Measurements from ENCODE around the gene SRSF12. TPM values are rescaled to one million over a fixed set of nuclear protein-coding genes. Genes with fewer than 3 reads are reported as not detected.
A peak's percentile ranks its signal among the peaks of the same experiment; 100 is the strongest.

The SRSF12 gene
- total RNA-seq, result under 1 TPM; 0.10 to 0.12 TPM

- intact Hi-C loops (cut with micrococcal nuclease), result loop anchor here (2.0 kb wide), 2 partner anchors 19 to 37 kb away; partner anchors contain the start of gene PNRC1
- no peaks in the 10 kb centered on the region for H3K36me3 Mint-ChIP-seq
- ChIA-PET POLR2A (interaction anchor here (0.7 to 1.2 kb wide), 2 partner anchors 32 to 38 kb away, joined by 3 read pairs; no protein-coding TSS in a partner anchor), CTCF (interaction anchor here (0.9 to 1.9 kb wide), 4 partner anchors 39 to 135 kb away, joined by 3 to 5 read pairs (median 4); no protein-coding TSS in a partner anchor)
- peaks cover 10% of the 10 kb centered on the region for H3K27me3 Mint-ChIP-seq
- peak; percentile 33 for DNase-seq
- H3K9me3 Mint-ChIP-seq, result no peaks in the 10 kb centered on the region
- no peak within 1 kb of the TSS for H3K27ac Mint-ChIP-seq
- peak within 1 kb of the TSS; percentile 72 for H3K4me3 Mint-ChIP-seq
- peaks cover 6% of the 10 kb centered on the region for H3K4me1 Mint-ChIP-seq (ENCODE audit: low read depth)
Observed at GRCh38 chr6:89117211-89118108, at the start of gene SRSF12. Gene SRSF12 (minus strand): TSS chr6:89118071. CDS start chr6:89117887, 184 bp downstream.

GRCh38 chr6:89162047-89162371, 44.1 kb upstream of the SRSF12 start:
- no peak for DNase-seq
- no peaks in the 10 kb centered on the region for H3K9me3 Mint-ChIP-seq
- ChIA-PET CTCF (no interaction called here), POLR2A (interaction anchor here (0.7 kb wide), 1 partner anchor 488 kb away, joined by 3 read pairs; no protein-coding TSS in a partner anchor)
- H3K4me3 Mint-ChIP-seq, result no peak overlapping the region
- intact Hi-C loops (cut with micrococcal nuclease), result no loop called here
- peaks cover 2% of the 10 kb centered on the region for H3K4me1 Mint-ChIP-seq (ENCODE audit: low read depth)
- H3K27ac Mint-ChIP-seq, result no peak overlapping the region
- H3K27me3 Mint-ChIP-seq, result no peaks in the 10 kb centered on the region
- peaks cover 16% of the 10 kb centered on the region for H3K36me3 Mint-ChIP-seq

- Mint-ChIP-seq H3K36me3 (peaks cover 16% of the 10 kb centered on the region), H3K4me1 (ENCODE audit: low read depth) (peaks cover 2% of the 10 kb centered on the region), H3K27ac (no peak overlapping the region), H3K27me3 (no peaks in the 10 kb centered on the region), H3K4me3 (no peak overlapping the region), H3K9me3 (no peaks in the 10 kb centered on the region)
- no peak for DNase-seq
- POLR2A ChIA-PET, result no interaction called here
- CTCF ChIA-PET, result no interaction called here
- intact Hi-C loops (cut with micrococcal nuclease), result no loop called here
Observed at GRCh38 chr6:89161326-89162046, 43.6 kb upstream of the SRSF12 start.

GRCh38 chr6:89160331-89161092, 42.6 kb upstream of the SRSF12 start:
- no peak overlapping the region for H3K4me3 Mint-ChIP-seq
- H3K36me3 Mint-ChIP-seq, result peaks cover 16% of the 10 kb centered on the region
- H3K4me1 Mint-ChIP-seq (ENCODE audit: low read depth), result peaks cover 2% of the 10 kb centered on the region
- no peak overlapping the region for H3K27ac Mint-ChIP-seq
- intact Hi-C loops (cut with micrococcal nuclease), result no loop called here
- H3K27me3 Mint-ChIP-seq, result no peaks in the 10 kb centered on the region
- H3K9me3 Mint-ChIP-seq, result no peaks in the 10 kb centered on the region
- DNase-seq, result no peak
- CTCF ChIA-PET, result interaction anchor here (0.7 kb wide), 1 partner anchor 62 kb away, joined by 3 read pairs; no protein-coding TSS in a partner anchor
- POLR2A ChIA-PET, result no interaction called here

GRCh38 chr6:89154131-89154530, 36.3 kb upstream of the SRSF12 start:
- ChIA-PET CTCF (interaction anchor here (0.7 kb wide), 1 partner anchor 9 kb away, joined by 3 read pairs; no protein-coding TSS in a partner anchor), POLR2A (no interaction called here)
- no peak overlapping the region for H3K4me3 Mint-ChIP-seq
- H3K27ac Mint-ChIP-seq, result no peak overlapping the region
- no peaks in the 10 kb centered on the region for H3K27me3 Mint-ChIP-seq
- no peak for DNase-seq
- H3K4me1 Mint-ChIP-seq (ENCODE audit: low read depth), result peaks cover 2% of the 10 kb centered on the region
- intact Hi-C loops (cut with micrococcal nuclease), result no loop called here
- H3K9me3 Mint-ChIP-seq, result no peaks in the 10 kb centered on the region
- peaks cover 9% of the 10 kb centered on the region for H3K36me3 Mint-ChIP-seq

GRCh38 chr6:89148016-89148750, 30.3 kb upstream of the SRSF12 start:
- intact Hi-C loops (cut with micrococcal nuclease), result no loop called here
- Mint-ChIP-seq H3K4me3 (peak overlapping the region; percentile 20), H3K27me3 (no peaks in the 10 kb centered on the region), H3K27ac (no peak overlapping the region), H3K9me3 (no peaks in the 10 kb centered on the region), H3K36me3 (peaks cover 14% of the 10 kb centered on the region), H3K4me1 (ENCODE audit: low read depth) (peaks cover 37% of the 10 kb centered on the region)
- CTCF ChIA-PET, result interaction anchor here (0.7 kb wide), 1 partner anchor 42 kb away, joined by 3 read pairs; no protein-coding TSS in a partner anchor
- peak; percentile 54 for DNase-seq
- POLR2A ChIA-PET, result interaction anchor here (6.0 kb wide), 1 partner anchor 67 kb away, joined by 81 read pairs; the partner anchor contains the start of gene PNRC1

GRCh38 chr6:89146718-89147700, 29.1 kb upstream of the SRSF12 start:
- H3K9me3 Mint-ChIP-seq, result no peaks in the 10 kb centered on the region

GRCh38 chr6:89145956-89146717, 28.3 kb upstream of the SRSF12 start, which contains the start of gene PM20D2:
Gene PM20D2 (plus strand): TSS chr6:89146055. CDS start chr6:89146145, 90 bp downstream.
- CTCF ChIA-PET, result interaction anchor here (0.5 to 3.8 kb wide), 8 partner anchors 47 to 688 kb away, joined by 4 to 25 read pairs (median 7); partner anchors contain the start of genes PNRC1 and RNGTT
- Mint-ChIP-seq H3K27ac (peak within 1 kb of the TSS; percentile 95), H3K9me3 (no peaks in the 10 kb centered on the region), H3K4me3 (peak within 1 kb of the TSS; percentile 85), H3K36me3 (peaks cover 14% of the 10 kb centered on the region), H3K27me3 (no peaks in the 10 kb centered on the region), H3K4me1 (ENCODE audit: low read depth) (peaks cover 37% of the 10 kb centered on the region)
- POLR2A ChIA-PET, result interaction anchor here (0.6 to 6.0 kb wide), 6 partner anchors 61 to 742 kb away, joined by 3 to 81 read pairs (median 5); partner anchors contain the start of genes PNRC1, RNGTT and UBE2J1
- intact Hi-C loops (cut with micrococcal nuclease), result loop anchor here (1.0 to 2.0 kb wide), 5 partner anchors 48 to 205 kb away; partner anchors contain the start of gene PNRC1
- DNase-seq, result peak; percentile 71

More at GRCh38 chr6:89146718-89147700, 29.1 kb upstream of the SRSF12 start:
- Mint-ChIP-seq H3K27me3 (no peaks in the 10 kb centered on the region), H3K4me3 (peak overlapping the region; percentile 60), H3K4me1 (ENCODE audit: low read depth) (peaks cover 37% of the 10 kb centered on the region), H3K36me3 (peaks cover 14% of the 10 kb centered on the region), H3K27ac (peak overlapping the region; percentile 69)
- ChIA-PET POLR2A (interaction anchor here (1.0 to 6.0 kb wide), 4 partner anchors 10 to 206 kb away, joined by 3 to 81 read pairs (median 4); partner anchors contain the start of genes PNRC1 and UBE2J1), CTCF (interaction anchor here (0.5 to 3.8 kb wide), 5 partner anchors 40 to 687 kb away, joined by 3 to 25 read pairs (median 9); partner anchors contain the start of gene PNRC1)
- intact Hi-C loops (cut with micrococcal nuclease), result loop anchor here (2.0 kb wide), 1 partner anchor 204 kb away; no protein-coding TSS in a partner anchor
- DNase-seq, result peak; percentile 48
